ENCODE results near the gene ZBTB49.
"Not testable (repeated sequence)": the region's sequence is repeated elsewhere in the genome, so short reads cannot be mapped to it uniquely, and the experiment has no call there.

Gene ZBTB49

DNA sequence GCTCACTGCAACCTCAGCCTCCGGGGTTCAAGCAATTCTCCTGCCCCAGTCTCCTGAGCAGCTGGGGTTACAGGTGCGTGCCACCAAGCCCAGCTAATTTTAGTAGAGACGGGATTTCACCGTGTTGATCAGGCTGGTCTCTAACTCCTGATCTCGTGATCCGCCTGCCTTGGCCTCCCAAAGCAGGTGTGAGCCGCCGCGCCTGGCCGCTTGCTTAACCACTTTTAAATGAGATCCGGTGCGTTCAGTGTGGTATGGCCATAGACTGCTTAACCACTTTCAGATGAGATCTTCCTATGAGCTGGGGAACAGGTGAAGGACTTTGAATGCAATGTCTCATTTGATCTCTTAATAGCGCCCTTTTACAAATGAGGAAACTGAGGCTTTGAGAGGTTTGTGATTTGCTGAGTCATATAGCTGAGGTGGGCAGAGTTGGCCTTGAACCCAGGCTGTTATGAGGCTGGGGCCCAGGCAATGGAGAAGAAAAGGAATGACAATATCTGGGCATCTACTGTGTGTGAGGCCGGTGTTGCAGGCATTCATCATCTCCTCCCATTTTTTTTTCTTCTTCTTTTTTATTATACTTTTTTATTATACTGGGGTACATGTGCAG is 55.0 kb downstream of the ZBTB49 start:
- H3K36me3 Mint-ChIP-seq (ENCODE audit: low read depth), result no peaks in the 10 kb centered on the region

DNA sequence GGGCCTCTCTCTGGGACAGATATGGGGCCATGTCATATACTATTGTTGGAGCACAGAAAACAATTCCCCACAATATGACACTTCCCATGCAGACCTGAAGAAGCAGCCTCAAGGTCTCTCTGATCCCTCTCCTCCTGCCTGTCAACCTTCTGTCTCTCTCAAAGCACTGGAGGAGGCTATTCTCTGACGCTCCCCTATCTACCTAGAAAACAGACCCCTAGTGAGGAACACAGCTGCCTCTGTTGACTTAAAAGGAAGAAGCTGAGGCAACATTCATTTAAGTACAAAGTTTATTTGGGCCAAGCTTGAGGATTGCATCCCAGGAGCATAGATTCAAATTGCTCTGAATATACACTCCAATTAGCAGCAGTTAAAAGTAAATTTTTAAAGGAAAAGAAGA is 57.5 kb downstream of the ZBTB49 start:
- H3K9me3 Mint-ChIP-seq, result peaks cover 3% of the 10 kb centered on the region
- H3K27me3 Mint-ChIP-seq, result peaks cover 4% of the 10 kb centered on the region
- H3K4me1 Mint-ChIP-seq (ENCODE audit: low read depth), result peaks cover 13% of the 10 kb centered on the region
- H3K36me3 Mint-ChIP-seq (ENCODE audit: low read depth), result no peaks in the 10 kb centered on the region
- DNase-seq, result no peak
- no peak overlapping the region for H3K27ac Mint-ChIP-seq
- no peak overlapping the region for H3K4me3 Mint-ChIP-seq

More for the DNA sequence above, 55.0 kb downstream of the ZBTB49 start:
- no peak for DNase-seq
- H3K27me3 Mint-ChIP-seq, result peaks cover 4% of the 10 kb centered on the region
- H3K4me3 Mint-ChIP-seq, result no peak overlapping the region
- H3K27ac Mint-ChIP-seq, result no peak overlapping the region
- peaks cover 13% of the 10 kb centered on the region for H3K4me1 Mint-ChIP-seq (ENCODE audit: low read depth)
- H3K9me3 Mint-ChIP-seq, result peaks cover 3% of the 10 kb centered on the region

- DNase-seq; H3K27me3 Mint-ChIP-seq; H3K9me3 Mint-ChIP-seq; H3K4me3 Mint-ChIP-seq; H3K27ac Mint-ChIP-seq; H3K36me3 Mint-ChIP-seq (ENCODE audit: low read depth): not testable (repeated sequence)
- peaks cover 13% of the 10 kb centered on the region for H3K4me1 Mint-ChIP-seq (ENCODE audit: low read depth)
Measured at GRCh38 chr4:4348585-4348984, 58.5 kb downstream of the ZBTB49 start.

DNA sequence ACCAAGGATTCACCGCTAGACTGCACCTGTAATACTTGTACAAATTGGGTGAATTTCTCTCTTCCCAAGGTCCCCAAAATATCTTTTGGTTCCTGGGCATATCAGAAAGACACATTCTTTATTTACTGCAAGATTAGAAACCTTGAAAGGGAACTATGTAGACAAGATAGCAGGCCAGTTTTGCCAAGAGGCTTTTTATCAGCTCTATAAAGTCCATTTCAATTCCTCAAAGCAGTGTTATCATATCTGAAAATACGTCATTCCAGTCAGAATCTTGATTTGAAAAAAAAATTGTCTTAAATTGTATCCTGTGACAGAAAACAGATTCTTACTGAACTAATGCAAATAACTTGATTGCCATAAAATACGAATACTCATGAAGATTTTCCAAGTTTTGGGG is 59.8 kb downstream of the ZBTB49 start:
- Mint-ChIP-seq H3K4me1 (ENCODE audit: low read depth) (peaks cover 13% of the 10 kb centered on the region), H3K4me3 (no peak overlapping the region), H3K9me3 (peaks cover 3% of the 10 kb centered on the region), H3K27ac (no peak overlapping the region), H3K36me3 (ENCODE audit: low read depth) (no peaks in the 10 kb centered on the region), H3K27me3 (peaks cover 4% of the 10 kb centered on the region)
- DNase-seq, result no peak

DNA sequence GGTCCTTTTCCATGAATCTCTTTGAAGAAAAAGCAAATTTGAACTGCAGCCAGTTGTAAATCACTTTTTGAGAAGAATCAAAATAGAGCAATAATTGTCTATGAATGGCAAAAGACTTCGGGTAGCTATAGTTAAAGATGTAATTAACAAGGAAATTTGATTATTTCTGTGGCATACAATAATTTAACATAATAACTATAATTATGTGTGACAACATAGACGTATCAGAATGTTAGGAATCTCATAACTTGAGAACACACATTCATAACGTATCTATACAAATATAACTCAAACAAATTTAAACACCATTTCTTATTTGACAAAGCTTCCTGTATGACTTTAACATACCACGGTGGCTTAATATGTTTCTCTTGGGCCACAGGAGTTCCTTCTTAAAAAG is 60.9 kb downstream of the ZBTB49 start:
- H3K4me1 Mint-ChIP-seq (ENCODE audit: low read depth), result peaks cover 13% of the 10 kb centered on the region
- H3K36me3 Mint-ChIP-seq (ENCODE audit: low read depth), result no peaks in the 10 kb centered on the region
- H3K9me3 Mint-ChIP-seq, result peaks cover 3% of the 10 kb centered on the region
- H3K4me3 Mint-ChIP-seq, result no peak overlapping the region
- no peak for DNase-seq
- H3K27ac Mint-ChIP-seq, result no peak overlapping the region
- H3K27me3 Mint-ChIP-seq, result peaks cover 4% of the 10 kb centered on the region

DNA sequence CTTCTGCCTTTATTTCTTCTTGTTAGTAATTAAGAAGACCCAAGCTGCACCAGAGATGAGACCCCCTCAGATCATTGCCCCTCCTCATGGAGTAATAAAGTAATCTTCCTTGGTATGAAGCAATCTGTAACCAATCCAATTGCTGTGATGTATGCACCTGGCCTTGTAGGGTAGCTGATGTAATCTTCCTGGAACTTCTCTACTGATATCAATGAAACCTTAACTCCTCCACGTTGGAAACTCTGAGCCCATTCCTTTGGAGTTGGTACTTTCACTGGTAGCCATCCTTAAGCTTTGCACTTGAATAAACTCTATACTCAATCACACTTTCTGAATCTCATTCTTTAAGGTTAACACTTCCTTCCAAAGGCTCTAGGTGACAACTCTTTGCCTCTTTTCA is 65.3 kb downstream of the ZBTB49 start:
- H3K36me3 Mint-ChIP-seq (ENCODE audit: low read depth), result no peaks in the 10 kb centered on the region
- no peak for DNase-seq
- peaks cover 16% of the 10 kb centered on the region for H3K27me3 Mint-ChIP-seq
- no peaks in the 10 kb centered on the region for H3K4me1 Mint-ChIP-seq (ENCODE audit: low read depth)
- H3K4me3 Mint-ChIP-seq, result no peak overlapping the region
- H3K9me3 Mint-ChIP-seq, result no peaks in the 10 kb centered on the region
- no peak overlapping the region for H3K27ac Mint-ChIP-seq

- H3K36me3 Mint-ChIP-seq (ENCODE audit: low read depth), result no peaks in the 10 kb centered on the region
- H3K27ac Mint-ChIP-seq, result no peak overlapping the region
- H3K4me1 Mint-ChIP-seq (ENCODE audit: low read depth), result no peaks in the 10 kb centered on the region
- no peak for DNase-seq
- no peak overlapping the region for H3K4me3 Mint-ChIP-seq
- no peaks in the 10 kb centered on the region for H3K9me3 Mint-ChIP-seq
- H3K27me3 Mint-ChIP-seq, result peaks cover 22% of the 10 kb centered on the region
Measured at GRCh38 chr4:4356106-4357041, 66.3 kb downstream of the ZBTB49 start.

DNA sequence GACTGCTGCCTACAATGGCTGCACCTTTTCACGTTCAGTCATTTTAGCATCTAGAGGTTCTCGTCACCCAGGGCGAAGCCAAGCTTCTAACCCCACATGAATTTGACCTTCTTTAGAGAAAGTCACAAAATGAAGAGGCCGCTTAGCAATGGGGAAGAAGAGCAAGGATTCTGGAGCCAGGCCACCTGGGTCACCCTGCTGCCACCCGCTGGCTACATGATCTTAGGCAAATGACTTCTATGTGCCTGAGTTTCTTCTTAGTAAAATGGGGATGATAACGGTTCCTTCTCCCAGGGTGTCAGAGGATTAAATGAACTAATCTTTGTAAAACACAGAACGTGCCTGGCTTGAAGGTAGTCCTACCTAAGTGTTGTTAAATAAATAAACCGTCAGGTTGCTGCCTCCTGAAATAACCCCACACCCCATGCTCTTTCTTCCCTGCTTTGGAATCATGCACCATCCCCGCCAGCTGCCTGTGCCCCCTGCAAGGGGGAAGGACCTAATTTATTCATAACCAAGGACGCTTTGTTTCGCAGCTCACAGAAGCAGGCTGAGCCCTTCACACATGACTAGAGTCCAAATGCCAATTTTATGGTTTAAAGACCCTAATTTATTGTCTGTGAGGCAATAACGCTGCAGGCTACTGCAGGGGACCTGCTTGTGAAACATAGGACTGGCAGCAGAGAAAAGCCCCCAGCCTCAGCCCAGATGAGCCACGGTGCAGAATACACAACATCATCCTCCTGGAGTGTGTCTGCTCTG is 68.2 kb downstream of the ZBTB49 start:
- DNase-seq, result no peak
- H3K9me3 Mint-ChIP-seq, result no peaks in the 10 kb centered on the region
- H3K27me3 Mint-ChIP-seq, result peaks cover 30% of the 10 kb centered on the region
- no peak overlapping the region for H3K4me3 Mint-ChIP-seq
- H3K36me3 Mint-ChIP-seq (ENCODE audit: low read depth), result no peaks in the 10 kb centered on the region
- H3K27ac Mint-ChIP-seq, result no peak overlapping the region
- H3K4me1 Mint-ChIP-seq (ENCODE audit: low read depth), result no peaks in the 10 kb centered on the region

DNA sequence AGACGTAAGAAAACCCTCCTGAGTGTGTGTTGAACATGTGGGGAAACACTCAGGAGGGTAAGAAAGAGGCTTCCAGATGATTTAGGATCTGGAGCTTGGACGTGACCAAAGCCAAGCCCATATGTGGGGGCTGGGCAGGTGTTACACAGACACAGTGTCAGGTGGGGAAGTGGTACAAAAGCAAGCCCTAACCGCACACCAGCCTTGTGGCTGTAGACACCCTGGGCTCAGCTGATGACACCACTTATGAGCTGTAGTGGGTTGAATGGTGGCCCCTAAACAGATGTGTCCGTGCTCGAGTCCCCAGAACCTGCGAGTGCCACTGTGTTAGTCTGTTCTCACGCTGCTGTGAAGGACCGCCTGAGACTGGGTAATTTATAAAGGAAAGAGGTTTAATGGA is 71.8 kb downstream of the ZBTB49 start:
- Mint-ChIP-seq H3K27me3 (peaks cover 31% of the 10 kb centered on the region), H3K9me3 (peaks cover 8% of the 10 kb centered on the region), H3K4me3 (no peak overlapping the region), H3K36me3 (ENCODE audit: low read depth) (no peaks in the 10 kb centered on the region), H3K27ac (no peak overlapping the region), H3K4me1 (ENCODE audit: low read depth) (no peaks in the 10 kb centered on the region)
- no peak for DNase-seq

- no peak overlapping the region for H3K27ac Mint-ChIP-seq
Measured at GRCh38 chr4:4362991-4363697, 73.1 kb downstream of the ZBTB49 start.

DNA sequence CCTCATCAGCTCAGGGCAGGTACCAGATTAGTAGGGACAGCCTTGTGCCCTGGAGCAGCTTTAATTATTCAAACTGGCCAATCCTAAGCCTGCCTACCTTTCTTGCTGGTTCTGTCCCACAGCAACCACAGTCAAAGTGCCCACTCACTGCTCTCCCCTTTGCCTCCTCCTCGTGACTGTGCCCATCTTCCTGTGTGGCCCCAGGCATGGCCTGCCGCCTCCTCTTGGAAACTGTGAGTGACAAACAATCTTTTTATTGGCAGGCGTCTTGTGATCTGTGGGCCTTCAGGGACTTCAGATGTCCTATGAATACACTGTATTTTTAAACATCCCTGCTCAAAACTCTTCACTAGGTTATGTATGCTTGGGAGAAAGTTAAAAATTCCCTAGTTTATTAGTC is 74.0 kb downstream of the ZBTB49 start:
- peaks cover 11% of the 10 kb centered on the region for H3K9me3 Mint-ChIP-seq
- H3K27me3 Mint-ChIP-seq, result peaks cover 19% of the 10 kb centered on the region
- H3K27ac Mint-ChIP-seq, result no peak overlapping the region
- H3K4me1 Mint-ChIP-seq (ENCODE audit: low read depth), result no peaks in the 10 kb centered on the region
- no peak overlapping the region for H3K4me3 Mint-ChIP-seq
- no peaks in the 10 kb centered on the region for H3K36me3 Mint-ChIP-seq (ENCODE audit: low read depth)
- no peak for DNase-seq

More at GRCh38 chr4:4362991-4363697, 73.1 kb downstream of the ZBTB49 start:
- no peak for DNase-seq
- Mint-ChIP-seq H3K36me3 (ENCODE audit: low read depth) (no peaks in the 10 kb centered on the region), H3K27me3 (peaks cover 23% of the 10 kb centered on the region), H3K4me1 (ENCODE audit: low read depth) (no peaks in the 10 kb centered on the region), H3K4me3 (no peak overlapping the region), H3K9me3 (peaks cover 11% of the 10 kb centered on the region)

- H3K27me3 Mint-ChIP-seq, result peaks cover 16% of the 10 kb centered on the region
- peaks cover 11% of the 10 kb centered on the region for H3K9me3 Mint-ChIP-seq
- no peak for DNase-seq
- no peak overlapping the region for H3K4me3 Mint-ChIP-seq
- no peaks in the 10 kb centered on the region for H3K4me1 Mint-ChIP-seq (ENCODE audit: low read depth)
- no peak overlapping the region for H3K27ac Mint-ChIP-seq
- H3K36me3 Mint-ChIP-seq (ENCODE audit: low read depth), result no peaks in the 10 kb centered on the region
Measured at GRCh38 chr4:4364486-4365208, 74.6 kb downstream of the ZBTB49 start.

- Mint-ChIP-seq H3K9me3 (peaks cover 11% of the 10 kb centered on the region), H3K27me3 (no peaks in the 10 kb centered on the region), H3K4me1 (ENCODE audit: low read depth) (no peaks in the 10 kb centered on the region), H3K27ac (no peak overlapping the region), H3K36me3 (ENCODE audit: low read depth) (no peaks in the 10 kb centered on the region), H3K4me3 (no peak overlapping the region)
- DNase-seq, result no peak
Measured at GRCh38 chr4:4368809-4369580, 78.9 kb downstream of the ZBTB49 start.

Data from activated T-cell treated with anti-CD3 and anti-CD28 coated beads, Interleukin-2, amount 50 U/mL, for 24 hours (primary cell).